GM21717 (cell line): ENCODE results near the gene MRPS23.

Experiments
- ATAC-seq: cut with Tn5 transposase; IDR thresholded peaks from one replicate; pipeline ENCODE4 v1.9.1; 2021; ENCODE audit warnings: mild to moderate bottlenecking, moderate library complexity; ENCODE audit not compliant: unreplicated experiment

MRPS23 gene

GRCh38 chr17:57838857-57839570 is 10.8 kb downstream of the MRPS23 start:
- ATAC-seq = no peak

GRCh38 chr17:57838453-57838852 is 11.4 kb downstream of the MRPS23 start:
- ATAC-seq = no peak

DNA sequence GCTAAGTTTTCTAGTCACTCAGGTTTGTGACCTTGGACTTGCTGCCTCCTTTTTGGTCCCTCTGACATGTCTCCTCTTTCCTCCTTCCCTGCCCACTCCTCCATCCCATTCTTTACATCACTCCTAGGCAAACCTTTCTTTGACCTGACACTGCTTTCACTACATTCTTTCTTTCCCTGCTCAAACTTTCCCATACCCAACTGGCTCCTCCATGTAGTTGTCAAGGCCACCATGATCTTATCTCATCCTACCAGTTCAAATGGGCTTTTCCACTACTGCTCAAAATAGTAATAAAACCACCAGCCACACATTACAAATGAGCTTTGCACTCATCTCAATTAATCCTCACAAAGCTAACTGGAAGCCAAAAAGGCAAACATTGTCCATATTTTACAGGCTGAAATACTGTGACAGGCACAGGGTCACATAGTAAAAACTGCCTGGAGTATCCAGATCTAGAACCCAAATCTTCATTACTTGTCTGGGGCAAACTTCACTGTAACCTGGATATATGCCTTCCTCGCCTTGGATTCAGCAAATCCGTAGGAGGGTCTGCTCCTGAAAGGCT is 14.4 kb downstream of the MRPS23 start:
- no peak for ATAC-seq

GRCh38 chr17:57834146-57834741 is 15.6 kb downstream of the MRPS23 start:
- ATAC-seq = no peak

GRCh38 chr17:57833179-57833939 is 16.5 kb downstream of the MRPS23 start:
- ATAC-seq = peak; percentile 64

GRCh38 chr17:57832314-57833178 is 17.3 kb downstream of the MRPS23 start:
- ATAC-seq = no peak

- no peak for ATAC-seq
Measured at GRCh38 chr17:57830880-57831279, 19.0 kb downstream of the MRPS23 start.

DNA sequence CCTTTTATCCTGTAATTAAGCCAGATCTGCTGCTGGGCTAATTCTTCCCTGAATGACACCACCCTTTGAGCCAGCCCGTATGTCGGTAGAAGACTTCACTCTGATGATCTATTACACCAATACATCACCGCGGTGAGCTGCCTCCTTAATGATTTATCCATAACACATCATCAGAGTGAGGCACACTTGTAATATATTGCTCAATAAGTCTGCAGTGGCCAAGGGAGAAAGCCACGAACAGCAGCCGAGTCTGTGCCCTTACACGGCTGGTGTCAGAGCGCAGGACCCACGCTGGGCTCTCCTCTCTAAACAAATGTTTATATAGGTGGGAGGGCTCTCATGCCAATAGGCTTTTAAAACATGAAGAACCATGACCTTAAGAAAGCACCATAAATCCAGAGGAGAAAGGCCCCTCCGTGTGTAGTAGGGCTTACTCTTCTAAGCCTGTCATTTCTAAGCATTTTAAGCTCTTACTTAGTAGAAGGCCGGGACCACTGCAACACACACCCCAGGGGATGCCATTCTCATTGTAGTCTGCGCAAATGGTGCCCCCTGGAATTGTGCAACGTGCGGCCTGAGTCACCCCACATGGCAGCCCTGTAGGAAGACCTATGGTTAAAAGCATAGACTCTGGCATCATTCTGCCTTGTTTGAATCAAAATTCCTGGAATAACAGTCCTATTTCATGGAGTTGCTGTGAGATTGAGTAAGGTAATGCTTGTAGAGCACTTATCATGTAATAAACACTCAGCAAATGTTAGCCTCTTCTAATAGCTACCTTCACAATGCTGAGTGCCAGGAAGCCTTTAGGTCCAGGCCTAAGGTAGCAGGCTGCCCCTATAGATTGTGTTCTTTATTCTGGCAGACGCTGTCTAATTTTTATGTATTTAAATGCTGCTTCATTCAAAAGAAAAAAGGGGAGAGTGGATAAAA is 26.1 kb downstream of the MRPS23 start:
- no peak for ATAC-seq

DNA sequence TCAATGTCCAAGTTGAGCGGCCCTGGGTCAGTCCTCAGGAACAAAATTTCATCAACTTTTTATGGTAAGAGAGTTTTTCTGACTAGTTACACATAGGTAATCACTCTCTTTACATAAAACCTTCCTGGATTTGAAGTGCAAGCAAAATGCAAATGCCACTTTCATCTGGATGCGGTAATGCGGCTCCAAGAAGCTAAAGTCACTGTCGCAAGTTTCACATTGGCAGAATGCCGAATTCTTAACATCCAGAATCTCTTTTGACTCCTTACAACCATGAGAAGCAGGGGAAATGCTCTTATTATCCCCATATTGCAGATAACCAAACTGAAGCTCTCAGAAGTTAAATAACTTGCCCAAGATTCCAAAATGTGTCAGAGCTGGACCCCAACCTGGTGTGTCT is 30.0 kb downstream of the MRPS23 start:
- ATAC-seq = no peak

- ATAC-seq = no peak
Measured at GRCh38 chr17:57819285-57819684, 30.6 kb downstream of the MRPS23 start.

DNA sequence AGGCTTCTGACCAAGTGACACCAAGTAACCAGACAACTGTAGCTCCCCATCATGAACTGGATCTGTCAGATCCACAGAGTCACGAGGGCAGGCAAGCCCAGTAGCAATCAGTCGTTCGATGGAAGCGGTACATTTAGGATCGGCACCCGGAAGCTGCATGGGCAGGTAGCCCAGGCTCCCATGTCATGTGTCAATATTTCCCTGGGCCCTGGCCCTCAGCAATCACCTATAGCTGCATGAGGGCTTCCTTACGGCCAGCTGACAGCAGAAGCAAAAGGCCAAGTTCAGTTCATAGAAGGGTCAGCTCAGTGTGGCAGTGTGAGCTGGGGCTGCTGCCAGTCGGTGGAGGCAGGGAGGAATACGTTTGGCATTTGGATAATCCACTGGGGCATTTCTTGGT is 31.8 kb downstream of the MRPS23 start:
- ATAC-seq = no peak

DNA sequence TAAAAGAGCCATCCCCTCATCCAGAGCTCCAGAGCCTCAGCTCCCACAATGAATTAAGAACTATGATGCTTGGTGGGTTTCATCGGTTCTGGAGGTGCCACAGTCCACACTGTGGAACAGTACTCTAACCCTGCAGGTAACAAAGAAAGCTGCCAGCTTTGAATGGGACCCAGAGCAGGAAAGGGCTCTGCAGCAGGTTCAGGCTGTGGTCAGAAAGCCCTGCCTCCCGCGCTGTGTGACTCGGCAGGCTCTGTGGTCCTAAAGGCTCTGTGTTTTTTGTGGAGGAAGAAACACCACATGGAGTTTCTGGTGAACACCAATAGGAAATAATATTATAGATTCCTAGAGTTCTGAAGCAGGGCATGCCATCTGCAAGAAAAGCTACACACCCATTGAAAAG is 32.5 kb downstream of the MRPS23 start:
- ATAC-seq = no peak

- ATAC-seq = no peak
Measured at GRCh38 chr17:57814421-57814820, 35.4 kb downstream of the MRPS23 start.

- ATAC-seq = no peak
Measured at GRCh38 chr17:57811638-57812280, 38.1 kb downstream of the MRPS23 start.

DNA sequence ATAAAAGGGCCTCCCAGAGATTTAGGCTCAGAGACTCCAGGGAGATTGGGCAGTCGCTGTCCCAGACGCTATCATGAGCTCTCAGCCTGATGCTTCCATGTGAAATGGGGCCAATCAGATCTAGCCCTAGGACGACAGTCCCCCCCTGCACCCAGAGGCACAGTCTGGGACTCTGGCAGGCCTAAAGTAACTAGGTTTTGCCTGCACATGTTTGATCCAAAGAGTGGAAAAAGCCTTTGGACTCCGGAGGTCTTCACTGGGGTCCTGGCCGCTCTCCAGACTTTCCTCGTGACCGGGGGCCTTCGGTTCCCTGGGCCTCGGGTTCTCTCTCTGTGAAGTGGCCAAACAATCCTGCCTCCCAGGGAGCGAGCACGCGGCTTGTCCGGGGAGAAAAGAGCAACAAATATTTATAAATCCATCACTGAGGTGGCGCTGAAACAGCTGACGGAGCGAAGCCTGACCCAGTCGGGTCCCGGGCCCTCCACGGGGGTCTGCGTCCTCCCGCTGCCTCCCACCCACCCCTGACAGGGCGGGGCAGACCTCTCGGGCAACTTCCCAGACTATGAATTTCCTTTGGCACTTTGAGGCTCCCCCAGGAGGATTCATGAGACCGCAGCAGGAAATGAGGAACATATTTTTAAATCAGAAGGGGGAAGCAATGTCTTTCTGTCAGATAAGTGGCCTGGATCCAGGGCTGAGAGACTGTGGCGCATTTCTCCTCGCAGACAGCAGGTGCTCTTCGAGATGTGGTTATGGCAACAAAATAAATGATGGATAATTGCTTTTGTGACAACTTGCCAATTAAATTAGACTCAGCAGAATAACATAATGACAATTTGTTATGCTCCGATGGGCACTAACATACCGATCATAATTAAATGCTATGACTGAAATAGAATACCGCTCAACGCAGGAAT is 38.9 kb downstream of the MRPS23 start:
- no peak for ATAC-seq

GRCh38 chr17:57809879-57810278 is 40.0 kb downstream of the MRPS23 start:
- ATAC-seq = no peak

DNA sequence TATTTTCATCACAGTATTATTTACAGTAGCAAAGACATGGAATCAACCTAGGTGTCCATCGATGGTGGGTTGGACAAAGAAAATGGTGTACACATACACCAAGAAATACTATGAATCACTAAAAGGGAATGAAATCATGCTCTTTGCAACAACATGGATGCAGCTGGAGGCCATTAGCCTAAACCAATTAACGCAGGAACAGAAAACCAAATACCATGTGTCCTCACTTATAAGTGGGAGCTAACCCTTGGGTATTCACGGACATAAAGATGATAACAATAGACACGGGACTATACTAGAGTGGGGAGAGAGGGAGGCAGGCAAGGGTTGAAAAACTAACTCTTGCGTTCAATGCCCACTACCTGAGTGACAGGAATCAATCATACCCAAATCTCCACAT is 41.0 kb downstream of the MRPS23 start:
- no peak for ATAC-seq

DNA sequence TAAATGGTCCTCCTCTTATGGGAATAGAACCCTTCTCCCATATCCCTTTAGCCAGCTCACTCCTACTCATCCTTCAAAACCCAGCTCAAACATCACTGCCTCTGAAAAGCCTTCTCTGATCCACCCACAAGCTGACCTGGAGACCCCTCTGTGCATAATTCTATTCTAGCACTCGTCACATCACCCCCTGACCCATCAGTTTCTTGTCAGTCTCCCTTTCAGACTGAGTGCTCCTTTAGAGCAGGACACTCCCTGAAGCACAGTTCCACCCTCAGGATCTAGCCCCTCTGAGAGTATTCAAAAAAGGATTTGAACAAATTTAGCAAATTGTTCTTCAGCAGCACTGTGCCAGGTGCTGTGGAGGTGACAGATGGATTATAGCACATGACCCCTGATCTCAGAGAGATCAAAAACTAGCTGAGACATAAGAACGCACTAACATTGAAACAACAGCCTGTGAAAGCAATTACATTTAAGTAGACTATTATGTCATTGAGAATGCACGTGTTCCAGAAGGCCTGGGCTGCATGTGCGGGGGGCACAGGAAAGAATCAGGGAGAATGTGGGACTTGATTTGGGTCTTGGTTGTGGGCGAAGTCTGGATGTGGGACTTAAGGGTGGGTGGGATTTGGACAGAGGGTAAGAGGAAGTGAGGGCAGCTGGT is 43.5 kb downstream of the MRPS23 start:
- no peak for ATAC-seq
